ENCODE measurements around the gene CAMP.

Gene CAMP

DNA sequence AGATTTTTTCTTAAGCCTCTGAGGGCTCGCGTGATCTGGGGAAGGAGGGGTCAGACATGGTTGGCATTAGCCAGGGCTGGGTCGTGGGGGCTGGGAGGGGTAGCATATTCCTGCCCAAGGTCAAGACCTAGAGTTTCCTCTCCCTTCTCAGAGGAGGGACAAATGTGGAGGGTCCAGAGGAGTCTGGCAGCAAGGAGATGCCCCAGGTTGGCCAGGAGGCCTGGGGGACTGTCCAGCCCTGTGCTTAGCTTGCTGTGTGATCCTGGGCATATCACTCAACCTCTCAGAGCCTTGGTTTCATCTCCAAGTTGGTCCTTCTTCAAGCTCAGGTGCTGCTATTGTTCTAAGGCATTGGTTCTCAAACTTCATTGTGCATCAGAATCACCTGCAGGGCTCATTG is 9.1 kb upstream of the CAMP start:
- DNase-seq (ENCODE audit: low read depth, low spot score): no peak

DNA sequence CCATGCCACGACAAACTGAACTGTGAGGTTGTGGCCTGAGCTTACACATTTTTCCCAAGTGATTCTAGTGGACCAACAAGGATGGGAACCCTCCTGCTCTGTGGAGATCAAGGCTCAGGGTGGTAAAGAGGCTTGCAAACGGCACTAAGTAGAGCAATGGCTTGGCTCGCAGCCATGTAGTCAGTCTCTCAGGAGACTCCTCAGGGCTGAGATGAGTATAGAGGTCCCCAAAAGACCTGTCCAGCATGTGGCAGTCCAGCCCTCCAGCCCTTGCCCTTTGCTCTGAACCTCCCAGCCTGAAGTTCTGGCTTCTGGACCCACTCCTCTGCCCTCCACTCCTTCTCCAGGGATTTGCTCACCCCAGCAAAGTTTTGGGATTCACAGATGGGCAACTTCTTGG is 8.3 kb upstream of the CAMP start:
- no peak for DNase-seq (ENCODE audit: low read depth, low spot score)

DNA sequence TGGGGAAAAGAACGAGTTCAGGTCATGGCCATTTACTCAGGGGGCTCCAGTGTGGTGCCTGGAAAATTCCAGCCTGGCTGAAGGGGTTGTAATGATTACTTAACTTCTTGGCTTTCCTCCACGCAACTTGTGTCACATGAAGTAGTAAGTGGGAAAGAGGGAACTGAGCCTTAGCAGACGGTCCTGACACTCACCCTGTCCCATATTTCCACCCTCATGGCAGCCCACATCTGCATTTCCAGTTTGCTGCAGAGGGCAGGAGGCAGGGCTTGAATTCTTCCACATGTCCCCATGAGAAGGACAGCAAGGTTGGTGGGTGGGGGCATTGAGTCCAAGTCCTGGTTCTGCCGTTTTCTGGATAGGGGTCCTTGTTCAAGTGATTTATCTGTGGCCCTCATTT is 7.8 kb upstream of the CAMP start:
- DNase-seq (ENCODE audit: low read depth, low spot score): no peak

DNA sequence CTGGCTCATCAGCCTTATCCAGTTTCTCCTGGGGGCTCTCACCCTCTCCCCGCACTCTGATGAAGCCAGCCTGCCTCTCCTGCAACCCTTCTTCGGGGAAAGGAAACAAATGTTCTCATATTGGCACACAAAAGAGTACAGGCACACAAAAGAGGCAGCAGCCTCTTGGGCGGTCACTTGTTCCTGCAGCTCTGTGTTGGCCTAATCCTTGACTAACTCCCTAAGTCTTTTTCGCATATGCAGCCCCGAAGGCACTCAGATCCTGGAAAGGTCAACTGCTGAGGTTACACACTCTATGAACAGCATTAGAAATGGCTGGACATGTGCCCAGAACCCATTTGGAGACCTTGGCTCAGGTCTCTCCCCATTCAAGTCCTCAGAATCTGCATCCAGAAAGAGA is 7.4 kb upstream of the CAMP start:
- DNase-seq (ENCODE audit: low read depth, low spot score): no peak

DNA sequence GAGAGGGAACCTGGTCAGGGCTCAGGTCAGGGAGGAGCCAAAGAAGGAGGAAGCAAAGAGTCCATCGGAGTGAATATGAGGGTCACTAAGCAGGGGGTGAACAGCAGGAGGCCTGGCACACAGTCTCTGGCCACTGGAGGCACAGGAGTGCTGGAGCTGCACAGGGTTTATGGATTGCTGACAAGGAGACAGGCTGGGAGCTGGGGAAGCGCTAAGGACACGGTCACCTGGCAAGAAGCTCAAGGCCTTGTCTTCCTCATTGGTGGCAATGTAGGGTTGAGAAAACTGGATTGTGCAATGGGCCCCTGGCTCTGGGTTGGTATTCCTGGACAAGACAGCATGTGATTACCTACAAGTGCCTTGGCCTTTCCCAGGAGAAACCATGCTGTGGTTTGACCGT is 5.8 kb upstream of the CAMP start:
- no peak for DNase-seq (ENCODE audit: low read depth, low spot score)

DNA sequence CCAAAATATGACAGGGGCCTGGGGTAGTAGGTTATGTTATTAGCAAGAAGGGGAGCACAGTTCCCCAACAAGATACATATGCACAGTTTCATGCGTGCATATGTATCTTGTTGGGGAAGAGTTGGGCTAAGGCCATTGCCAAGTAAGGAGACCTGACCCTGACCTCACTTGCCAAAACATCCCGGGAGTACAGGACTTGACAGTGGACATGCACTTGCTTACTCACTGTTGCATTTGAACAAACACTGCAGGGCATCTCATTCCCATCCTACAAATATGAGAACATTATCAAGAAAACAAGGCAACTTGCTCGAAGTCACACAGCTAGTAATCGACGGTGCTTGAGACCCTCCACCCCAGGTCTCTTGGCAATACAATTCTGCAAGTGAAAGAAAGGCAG is 4.8 kb upstream of the CAMP start:
- no peak for DNase-seq (ENCODE audit: low read depth, low spot score)

DNA sequence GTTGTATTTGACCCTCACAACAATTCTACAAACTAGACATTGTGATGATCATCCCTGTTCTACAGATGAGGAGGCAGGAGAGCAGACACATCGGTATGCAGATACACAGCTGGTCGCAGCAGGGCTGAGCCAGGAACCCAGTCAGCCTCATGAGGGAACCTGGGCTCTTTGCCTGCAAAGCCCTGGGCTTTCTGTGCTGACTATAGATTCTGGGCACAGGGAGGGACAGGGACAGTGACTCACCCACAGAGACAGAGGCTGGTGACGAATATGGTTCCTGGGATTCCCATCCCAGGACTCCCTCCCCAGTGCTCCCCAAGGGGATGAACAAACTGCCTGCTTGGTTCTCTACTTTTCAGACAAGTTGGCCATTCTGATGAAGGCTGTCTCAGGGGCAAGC is 3.8 kb upstream of the CAMP start:
- DNase-seq (ENCODE audit: low read depth, low spot score): no peak

DNA sequence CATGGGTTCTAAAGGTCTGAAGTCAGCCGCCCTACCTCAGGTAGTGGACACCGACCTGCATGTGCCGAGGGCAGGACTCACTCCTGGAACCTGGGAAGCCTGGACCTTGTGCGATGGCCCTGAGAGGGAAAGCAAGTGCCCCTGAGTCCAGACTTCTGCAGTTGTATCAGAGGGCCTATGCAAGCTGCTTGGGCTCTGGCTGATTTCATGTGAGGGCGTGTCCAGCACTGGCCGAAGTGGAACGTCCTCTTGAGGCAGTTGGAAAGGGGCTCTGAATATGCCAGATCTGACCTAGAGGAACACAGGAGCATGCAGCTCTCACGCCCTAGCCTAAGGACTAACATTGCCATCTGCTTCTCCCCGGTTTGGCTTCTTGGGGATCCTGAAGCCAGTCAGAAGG is 2.5 kb upstream of the CAMP start:
- no peak for DNase-seq (ENCODE audit: low read depth, low spot score)

DNA sequence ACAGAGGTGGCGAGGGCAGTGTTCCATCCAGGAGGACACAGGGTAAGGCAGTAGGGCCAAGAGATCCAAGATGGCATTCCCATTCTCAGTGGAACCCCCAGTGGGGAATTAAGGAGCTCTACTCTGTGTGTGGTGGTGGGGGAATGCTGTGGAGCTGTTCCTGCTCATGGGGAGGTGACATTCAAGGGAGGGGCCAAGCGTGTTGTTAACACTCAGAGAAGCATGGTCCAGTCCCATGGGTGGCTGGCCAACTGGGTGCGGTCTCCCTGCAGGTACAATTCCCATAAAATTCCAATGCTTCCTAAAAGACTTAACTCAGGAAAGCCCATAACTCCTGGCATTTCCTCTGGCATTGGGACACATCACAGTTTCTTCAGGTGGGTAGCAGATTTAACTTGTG is 2.3 kb downstream of the CAMP start:
- no peak for DNase-seq (ENCODE audit: low read depth, low spot score)

DNA sequence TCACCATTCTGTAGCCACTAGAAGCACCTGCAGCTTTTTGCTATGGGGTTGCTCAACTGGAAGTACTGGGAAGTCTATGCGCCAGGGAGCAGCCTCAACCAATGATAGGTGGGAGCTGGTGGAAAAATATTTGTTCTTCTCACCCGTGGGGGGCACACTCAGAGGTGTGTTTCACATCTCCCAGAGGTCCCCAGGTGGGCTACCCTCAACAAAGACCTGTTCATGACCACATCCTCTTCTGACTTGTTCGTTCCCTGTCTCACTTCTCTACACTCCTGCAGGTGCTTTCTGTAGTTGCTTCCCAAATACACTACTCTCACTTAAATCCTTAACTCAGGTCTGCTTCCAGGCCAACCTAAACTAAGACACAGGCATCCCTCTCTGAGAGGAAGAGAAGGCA is 3.6 kb downstream of the CAMP start:
- DNase-seq (ENCODE audit: low read depth, low spot score): no peak

DNA sequence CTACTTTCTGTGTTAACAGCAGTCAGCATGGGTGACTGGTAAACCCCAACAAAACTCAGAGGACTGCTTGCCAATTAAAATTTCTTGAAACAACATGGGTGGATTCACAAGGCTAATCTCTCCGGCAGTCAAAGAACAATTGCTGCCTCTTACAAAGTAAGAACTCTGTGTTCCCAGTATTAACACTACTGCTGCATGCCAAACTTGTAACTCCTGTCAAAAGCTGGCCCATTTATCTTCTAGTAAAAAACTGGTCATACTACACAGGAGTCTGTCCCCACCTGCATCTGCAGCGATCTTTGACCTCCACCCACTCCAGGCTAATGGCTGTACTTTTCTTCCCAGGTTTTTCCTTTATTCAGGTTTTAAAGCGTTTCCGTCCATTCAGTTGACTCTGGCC is 8.9 kb downstream of the CAMP start:
- DNase-seq (ENCODE audit: low read depth, low spot score): no peak

DNA sequence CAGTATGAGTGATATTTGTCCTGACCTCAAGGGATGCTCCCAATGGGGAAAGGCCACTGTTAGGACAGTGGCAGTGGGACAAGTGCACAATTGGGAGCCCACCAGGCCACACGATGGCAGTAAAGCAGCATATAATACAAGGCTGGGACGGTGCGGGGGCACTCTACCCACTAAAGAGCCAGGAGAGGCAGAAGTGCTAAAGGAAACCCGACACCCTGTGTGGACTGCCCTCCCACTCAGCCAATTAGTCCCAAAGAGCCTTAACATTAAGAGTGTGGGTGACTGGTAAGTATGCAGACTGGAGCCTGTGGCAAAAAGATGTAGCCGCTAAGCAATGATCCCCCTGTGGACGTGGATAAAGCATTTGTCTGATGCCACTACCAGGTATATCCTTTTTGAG is 9.4 kb downstream of the CAMP start:
- peak; percentile 88 for DNase-seq (ENCODE audit: low read depth, low spot score)

DNA sequence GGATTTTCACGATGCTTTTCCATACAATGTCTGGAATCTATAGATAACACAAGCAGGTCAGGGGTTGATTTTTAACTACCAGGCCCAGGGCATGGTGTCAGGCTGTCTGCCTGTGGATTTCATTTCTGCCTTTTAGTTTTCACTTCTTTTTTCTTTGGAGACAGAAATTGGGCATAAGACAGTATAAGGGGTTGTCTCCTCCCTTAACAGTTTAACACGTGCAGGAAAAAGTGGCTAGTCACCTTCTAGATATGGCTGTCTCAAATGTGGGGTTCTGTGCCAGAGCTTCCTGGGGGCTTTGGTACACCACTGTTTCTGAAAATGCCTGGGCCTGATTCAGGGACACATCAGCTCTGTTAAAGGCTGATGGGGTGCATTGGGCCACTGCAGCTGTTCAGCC is 10.2 kb downstream of the CAMP start:
- DNase-seq (ENCODE audit: low read depth, low spot score): no peak

DNA sequence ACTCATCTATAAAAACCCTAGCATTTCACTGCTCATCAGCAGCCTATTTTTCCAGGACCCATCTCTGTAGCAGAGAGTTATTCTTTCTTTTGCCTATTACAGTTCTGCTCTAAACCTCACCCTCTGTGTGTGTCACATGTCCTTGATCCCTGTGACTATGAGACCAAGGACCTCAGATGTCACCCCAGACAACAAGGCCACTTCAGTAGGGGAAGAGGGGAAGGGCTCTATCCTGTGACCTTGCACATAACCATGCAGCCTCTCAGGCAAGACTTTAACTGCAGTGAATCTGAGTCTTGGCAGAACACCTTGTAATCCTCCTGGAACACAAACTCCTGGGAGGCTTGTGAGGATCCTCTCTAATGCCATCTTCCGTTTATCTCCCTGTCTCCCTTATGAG is 13.2 kb downstream of the CAMP start:
- no peak for DNase-seq (ENCODE audit: low read depth, low spot score)

DNA sequence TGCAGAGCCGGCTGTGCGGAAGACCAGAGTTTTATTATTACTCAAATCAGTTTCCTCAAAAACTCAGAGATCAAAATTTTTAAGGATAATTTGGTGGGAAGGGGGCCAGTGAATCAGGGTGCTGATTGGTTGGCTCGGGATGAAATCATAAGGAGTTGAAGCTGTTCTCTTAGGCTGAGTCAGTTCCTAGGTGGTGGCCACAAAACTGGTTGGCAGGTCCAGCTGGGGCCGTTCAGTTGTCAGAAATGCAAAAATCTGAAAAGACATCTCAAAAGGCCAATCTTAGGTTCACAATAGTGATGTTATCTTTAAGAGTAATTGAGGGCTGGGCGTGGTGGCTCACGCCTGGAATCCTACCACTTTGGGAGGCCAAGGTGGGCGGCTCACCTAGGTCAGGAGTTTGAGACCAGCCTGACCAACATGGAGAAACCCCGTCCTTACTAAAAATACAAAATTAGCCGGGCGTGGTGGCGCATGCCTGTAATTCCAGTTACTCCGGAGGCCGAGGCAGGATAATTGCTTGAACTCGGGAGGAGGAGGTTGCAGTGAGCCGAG is 15.3 kb downstream of the CAMP start:
- peak; percentile 26 for DNase-seq (ENCODE audit: low read depth, low spot score)

DNA sequence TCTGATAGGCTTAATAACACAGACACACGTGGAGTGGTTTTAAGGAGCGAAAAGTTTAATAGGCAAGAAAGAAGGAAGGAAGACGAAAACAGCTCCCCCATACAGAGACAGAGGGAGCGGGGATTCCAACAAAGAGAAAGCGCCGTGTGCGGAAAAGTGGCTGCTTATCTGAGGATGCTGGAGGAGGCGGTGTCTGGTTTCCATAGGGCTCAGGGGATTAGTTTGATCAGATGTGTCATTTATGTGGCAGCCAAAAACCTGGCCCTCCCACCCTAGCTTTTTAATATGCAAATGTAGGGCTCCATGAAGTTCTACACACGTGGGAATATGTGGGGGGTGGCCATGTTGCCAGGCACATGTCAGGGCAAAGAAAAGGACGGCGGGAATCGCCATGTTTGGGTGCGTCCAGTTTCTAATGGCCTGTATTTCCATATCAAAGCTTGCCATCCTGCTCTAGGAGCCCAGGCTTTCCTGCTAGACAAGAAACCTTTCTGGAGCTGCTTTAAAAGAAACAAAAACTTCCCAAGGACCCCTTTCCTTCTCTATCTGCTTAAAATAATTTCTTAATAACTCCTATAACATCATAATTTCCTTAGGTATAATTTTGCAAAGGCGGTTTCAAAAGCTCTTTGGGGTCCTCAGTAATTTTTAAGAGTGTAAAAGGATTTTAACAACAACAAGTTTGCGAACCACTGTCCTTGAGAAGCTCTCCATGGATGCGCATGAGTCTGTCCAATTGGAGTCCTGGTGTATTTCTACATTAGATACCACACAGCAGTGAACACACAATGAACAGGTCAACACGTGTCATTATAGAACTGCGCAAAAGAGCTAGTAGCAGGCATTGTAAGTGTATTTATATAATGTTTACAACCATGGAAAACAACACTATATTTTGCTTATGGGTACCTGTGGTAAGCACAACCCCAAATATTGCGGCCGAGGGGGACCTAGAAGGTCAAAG is 17.0 kb downstream of the CAMP start:
- DNase-seq (ENCODE audit: low read depth, low spot score): peak; percentile 86

DNA sequence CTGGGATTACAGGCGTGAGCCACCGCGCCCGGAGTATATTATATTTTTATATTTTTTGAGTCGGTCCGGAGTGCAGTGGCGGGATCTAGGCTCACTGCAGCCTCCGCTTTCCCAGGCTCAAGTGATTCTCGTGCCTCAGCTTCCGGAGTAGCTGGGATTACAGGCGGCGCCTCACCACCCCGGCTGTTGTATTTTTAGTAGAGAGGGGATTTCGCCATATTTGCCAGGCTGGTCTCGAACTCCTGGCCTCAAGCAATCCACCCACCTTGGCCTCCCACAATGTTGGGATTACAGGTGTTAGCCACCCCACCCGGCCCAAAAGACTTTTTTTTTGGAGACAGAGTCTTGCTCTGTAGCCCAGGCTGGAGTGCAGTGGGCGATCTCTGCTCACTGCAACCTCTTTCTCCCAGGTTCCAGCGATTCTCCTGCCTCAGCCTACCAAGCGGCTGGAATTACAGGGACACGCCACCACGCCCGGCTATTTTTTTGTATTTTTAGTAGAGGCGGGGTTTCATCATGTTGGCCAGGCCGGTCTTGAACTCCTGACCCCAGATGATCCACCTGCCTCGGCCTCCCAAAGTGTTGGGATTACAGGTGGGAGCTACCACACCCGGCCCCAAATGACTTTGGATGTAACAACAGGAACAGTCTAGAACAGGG is 18.6 kb downstream of the CAMP start:
- peak; percentile 46 for DNase-seq (ENCODE audit: low read depth, low spot score)

DNA sequence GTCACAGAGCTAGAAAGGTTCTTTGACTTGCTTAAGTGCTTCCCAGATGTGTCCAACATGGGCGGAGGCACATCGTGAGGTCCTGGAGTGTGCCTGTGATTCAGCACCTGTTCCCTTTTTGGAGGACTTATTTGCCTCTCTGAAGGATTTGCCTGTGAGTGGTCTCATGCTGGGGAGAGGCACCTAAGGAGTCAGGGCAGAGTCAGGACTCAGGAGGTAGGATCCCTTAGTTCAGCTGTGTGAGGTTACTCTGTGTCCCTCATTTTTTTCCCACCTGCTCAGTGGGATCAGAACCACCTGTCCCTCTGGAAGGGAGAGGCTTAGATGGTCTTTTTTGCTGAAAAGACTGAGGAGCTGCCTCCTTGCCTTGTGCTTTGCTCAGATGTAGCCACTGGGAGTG is 20.6 kb downstream of the CAMP start:
- no peak for DNase-seq (ENCODE audit: low read depth, low spot score)

DNA sequence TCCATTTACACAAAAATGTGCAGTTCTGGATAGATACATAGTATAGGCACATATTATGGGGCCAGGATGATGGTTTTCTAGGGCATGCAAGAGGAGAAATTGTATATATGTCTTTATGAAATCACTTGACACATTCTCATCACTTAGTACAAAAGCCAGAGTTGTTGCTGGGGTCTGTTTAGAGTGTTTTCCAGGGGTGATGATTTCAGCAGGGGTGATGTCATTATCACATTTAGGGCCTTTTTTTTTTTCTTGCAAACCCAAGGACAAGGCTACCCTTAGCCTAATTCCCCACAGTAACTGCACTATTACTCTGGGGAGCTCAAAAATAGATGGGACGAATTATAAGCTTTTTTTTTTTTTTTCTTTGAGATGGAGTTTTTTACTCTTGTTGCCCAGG is 21.2 kb downstream of the CAMP start:
- no peak for DNase-seq (ENCODE audit: low read depth, low spot score)

DNA sequence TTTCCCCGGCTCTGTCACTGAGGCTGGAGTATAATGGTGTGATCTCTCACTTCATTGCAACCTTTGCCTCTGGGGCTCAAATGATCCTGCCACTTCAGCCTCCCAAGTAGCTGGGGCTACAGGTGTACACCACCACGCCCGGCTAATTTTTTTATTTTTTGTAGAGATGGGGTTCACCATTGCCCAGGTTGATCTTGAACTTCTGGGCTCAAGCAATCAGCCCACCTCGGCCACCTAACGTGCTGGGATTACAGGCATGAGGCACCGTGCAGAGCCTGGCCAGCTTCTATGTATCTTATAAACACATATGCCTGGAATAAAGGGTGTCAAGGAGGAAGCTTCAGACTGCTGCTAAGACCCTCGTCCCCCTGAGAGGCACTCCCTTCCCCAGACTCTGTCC is 21.8 kb downstream of the CAMP start:
- no peak for DNase-seq (ENCODE audit: low read depth, low spot score)

DNA sequence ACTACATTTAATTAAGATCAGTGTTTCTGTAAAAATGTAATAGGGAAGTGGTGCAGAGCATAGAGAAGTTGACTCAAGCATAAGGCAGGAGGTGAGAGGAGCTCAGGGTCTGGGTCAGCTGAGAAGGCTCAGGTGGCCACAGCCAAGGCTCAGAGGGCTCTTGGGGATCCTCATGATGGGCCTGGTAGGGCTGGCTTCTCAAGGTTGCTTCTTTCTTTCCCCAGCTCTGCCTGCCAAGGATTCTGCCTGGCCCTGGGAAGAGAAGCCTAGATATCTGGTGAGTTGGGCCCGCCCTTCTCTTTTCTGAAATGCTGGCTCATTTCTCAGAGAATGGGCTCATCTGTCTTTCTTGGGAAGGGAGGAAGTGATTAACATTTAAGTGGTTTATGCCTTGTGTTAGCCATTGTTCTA is 24.1 kb downstream of the CAMP start:
- no peak for DNase-seq (ENCODE audit: low read depth, low spot score)

DNA sequence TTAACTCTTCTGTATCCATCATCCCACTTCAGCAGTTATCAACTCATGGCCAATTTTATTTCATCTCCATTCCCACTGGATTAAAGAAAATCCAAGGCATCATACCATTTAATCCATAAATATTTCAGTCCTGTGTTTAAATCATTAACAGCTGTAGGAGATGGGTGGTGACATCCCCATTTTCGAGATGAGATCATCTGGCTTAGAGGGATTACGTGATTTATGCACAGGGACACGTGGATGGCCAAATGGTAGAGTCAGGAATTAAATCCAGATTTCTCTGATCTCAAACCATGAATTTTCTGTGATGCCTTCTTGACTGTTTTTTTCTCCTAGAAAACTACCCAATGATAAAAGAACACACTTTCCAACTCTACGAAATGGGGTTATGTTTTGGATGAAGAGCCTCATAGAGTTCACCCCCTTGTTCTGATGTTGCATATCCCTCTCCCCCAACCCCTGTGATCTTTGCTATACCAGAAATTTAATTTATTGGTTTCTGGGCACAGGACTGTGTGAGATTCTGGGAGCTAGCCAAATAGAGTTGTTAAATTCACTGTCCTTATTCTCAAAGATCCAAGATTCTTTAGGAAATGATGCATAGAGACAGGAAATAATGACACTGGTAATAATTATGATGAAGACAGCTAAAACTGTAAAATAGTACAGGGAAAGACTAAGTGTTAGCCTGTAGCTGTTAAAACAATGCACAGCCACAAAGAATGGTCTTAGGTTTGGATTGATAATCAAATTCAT is 25.0 kb downstream of the CAMP start:
- no peak for DNase-seq (ENCODE audit: low read depth, low spot score)

Measured in ELF-1 (cell line).